SIG-M5 (cell line): ENCODE results near the gene COA1.
A peak's percentile ranks its signal among the peaks of the same experiment; 100 is the strongest.
"Not testable (repeated sequence)": the region's sequence is repeated elsewhere in the genome, so short reads cannot be mapped to it uniquely, and the experiment has no call there.

Experiments used
- DNase-seq: peaks from one replicate; lab custom pipeline; 2025; lab: John Stamatoyannopoulos, UW

COA1 gene, protein sequence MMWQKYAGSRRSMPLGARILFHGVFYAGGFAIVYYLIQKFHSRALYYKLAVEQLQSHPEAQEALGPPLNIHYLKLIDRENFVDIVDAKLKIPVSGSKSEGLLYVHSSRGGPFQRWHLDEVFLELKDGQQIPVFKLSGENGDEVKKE

DNA sequence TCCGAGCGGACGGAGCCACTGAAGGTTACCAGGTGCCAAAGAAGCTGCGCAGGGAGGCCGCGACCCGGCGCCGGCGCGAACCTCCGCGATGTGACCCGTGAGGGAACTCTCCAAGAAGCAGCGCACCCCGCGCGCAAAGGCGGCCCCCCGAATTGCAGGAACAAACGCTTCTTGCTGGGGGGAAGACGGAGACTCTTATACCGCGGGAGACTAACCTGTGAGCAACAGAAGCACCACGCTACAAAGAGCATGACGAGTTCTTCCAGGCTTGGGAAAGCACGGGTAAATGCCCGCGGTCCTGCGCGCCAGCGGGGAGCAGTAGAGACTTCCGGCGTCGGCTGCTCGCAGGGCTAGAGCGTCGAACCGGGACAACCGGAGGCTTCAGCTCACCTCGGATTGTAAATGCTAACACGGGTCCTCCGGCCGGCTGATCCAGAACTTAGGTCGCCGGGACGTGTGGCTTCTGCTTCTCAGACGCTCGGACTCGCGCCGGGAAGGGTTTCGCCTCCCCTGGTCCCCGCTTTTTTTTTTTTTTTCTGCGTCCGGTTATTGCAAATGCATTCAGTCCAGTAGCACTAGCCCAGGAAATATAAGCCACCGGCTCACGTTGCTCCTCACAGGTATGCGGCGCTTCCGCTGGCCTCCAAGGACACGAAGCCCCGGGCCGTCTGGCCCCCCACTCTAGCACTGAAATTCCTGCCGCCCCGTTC, at the start of gene COA1:
Gene COA1 (minus strand): TSS at position 310 of the 710 bp plus-strand sequence. CDS start 80,909 bp downstream, outside the sequence.
- DNase-seq: peak; percentile 52

DNA sequence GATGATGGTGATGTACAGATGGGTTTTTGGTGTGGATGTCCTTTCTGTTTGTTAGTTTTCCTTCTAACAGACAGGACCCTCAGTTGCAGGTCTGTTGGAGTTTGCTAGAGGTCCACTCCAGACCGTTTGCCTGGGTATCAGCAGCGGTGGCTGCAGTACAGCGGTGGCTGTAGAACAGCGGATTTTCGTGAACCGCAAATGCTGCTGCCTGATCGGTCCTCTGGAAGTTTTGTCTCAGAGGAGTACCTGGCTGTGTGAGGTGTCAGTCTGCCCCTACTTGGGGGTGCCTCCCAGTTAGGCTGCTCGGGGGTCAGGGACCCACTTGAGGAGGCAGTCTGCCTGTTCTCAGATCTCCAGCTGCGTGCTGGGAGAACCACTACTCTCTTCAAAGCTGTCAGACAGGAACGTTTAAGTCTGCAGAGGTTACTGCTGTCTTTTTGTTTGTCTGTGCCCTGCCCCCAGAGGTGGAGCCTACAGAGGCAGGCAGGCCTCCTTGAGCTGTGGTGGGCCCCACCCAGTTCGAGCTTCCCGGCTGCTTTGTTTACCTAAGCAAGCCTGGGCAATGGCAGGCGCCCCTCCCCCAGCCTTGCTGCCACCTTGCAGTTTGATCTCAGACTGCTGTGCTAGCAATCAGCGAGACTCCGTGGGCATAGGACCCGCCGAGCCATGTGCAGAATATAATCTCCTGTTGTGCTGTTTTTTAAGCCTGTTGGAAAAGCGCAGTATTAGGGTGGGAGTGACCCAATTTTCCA, 49.1 kb upstream of the COA1 start:
- DNase-seq: not testable (repeated sequence)

DNA sequence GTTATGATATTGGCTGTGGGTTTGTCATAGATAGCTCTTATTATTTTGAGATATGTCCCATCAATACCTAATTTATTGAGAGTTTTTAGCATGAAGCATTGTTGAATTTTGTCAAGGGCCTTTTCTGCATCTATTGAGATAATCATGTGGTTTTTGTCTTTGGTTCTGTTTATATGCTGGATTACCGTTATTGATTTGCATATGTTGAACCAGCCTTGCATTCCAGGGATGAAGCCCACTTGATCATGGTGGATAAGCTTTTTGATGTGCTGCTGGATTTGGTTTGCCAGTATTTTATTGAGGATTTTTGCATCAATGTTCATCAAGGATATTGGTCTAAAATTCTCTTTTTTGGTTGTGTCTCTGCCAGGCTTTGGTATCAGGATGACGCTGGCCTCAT, 45.9 kb upstream of the COA1 start:
- DNase-seq: not testable (repeated sequence)

DNA sequence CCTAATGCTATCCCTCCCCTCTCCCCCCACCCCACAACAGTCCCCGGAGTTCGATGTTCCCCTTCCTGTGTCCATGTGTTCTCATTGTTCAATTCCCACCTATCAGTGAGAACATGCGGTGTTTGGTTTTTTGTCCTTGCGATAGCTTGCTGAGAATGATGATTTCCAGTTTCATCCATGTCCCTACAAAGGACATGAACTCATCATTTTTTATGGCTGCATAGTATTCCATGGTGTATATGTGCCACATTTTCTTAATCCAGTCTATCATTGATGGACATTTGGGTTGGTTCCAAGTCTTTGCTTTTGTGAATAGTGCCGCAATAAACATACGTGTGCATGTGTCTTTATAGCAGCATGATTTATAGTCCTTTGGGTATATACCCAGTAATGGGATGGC, 43.9 kb upstream of the COA1 start:
- DNase-seq: not testable (repeated sequence)

DNA sequence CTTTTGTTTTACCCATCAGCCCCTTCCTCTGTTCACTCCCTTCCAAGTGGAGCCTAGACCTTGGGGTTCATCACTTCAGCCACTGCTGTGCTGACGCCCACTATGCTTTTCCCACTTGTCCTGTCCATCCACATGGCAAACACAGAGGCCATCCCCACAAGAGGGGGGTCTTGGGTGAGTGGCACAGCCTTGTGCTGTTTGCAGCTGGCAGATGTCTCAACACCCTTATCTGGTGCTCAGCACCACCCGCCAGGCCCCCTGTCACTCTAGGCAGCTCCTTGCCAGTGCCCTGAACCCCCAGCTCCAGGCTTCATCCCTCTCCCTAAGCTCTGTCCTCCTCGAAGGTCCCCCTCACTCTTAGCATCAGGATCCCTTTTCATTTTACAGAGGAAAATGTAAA, 42.2 kb upstream of the COA1 start:
- DNase-seq: no peak

DNA sequence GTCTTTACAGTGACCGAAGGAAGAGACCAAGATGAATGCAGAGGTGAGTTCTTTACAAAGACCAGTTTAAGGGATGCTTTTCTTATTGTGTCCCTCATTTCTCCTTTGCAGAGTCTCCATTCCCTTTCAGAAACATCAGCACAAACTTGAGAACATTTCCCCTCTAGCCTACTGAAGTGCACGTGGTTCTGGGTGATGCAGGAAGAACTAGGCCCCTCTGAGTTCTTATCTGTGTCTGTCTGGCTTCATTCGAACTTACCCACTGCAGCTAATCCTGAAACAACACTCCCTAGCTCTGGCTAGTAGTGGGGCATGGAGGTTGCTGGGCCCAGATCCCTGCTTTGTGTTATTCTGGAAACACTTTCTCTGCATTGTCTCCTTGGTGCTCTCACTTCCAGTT, 41.8 kb upstream of the COA1 start:
- DNase-seq: no peak

DNA sequence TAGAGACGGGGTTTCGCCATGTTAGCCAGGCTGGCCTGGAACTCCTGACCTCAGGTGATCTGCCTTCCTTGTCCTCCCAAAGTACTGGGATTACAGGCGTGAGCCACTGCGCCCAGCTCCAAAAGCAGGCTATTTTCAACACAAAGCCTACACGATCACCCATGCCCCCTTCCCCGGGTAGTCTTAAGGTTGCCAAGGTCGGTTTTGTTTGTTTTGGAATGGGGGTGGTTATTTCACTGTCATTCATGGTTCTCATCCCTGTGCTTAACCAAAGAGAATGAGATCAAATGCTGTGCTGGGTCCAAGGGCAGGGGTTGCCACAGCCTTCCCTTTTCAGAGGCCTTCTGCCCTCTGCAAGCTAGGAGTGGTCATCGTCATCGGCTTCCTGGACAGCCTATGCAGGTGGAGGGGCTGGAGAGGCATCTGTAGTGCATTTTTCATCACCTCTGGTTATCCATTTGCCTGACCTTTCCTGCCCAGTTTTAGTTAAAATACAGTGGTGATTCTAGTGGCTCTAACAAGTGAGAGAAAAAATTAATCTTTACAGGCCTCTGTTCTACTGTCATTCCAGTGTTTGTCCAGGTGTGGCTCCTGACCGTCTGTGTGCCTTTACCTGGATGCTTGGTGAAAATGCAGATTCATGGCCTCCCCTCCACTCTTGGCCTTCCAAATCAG, 40.6 kb upstream of the COA1 start:
- DNase-seq: no peak

DNA sequence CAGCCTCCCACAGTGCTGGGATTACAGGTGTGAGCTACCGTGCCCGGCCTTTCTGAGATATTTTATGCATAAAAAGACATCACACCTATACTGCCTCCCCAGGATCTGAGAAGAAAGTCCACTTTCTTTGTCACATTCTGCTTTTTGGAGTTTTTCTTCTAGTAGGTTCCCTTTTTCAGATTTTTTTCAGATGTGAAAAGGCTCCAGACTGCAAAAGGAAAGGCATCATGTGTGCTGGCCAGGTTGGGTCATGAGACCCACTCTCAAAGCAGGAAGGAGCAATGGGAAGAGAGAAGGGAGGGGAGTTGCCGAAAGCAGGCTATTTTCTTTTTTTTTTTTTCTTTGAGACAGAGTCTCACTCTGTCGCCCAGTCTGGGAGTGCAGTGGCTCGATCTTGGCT, 40.0 kb upstream of the COA1 start:
- no peak for DNase-seq

DNA sequence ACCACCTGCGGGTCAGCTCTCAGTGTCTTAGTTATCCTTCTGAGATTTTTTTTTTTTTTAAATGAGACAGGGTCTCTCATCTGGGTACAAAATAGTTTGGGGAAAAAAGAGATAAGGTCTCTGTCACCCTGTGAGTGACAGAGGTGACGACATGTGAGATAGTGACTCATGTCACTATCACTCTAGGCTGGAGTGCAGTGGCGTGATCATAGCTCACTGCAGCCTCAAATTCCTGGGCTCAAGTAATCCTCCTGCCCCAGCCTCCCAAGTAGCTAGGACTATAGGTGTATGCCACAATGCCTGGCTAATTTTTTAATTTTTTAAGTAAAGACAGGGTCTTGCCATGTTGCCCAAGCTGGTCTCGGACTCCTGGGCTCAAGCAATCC, 39.6 kb upstream of the COA1 start:
- DNase-seq: no peak

DNA sequence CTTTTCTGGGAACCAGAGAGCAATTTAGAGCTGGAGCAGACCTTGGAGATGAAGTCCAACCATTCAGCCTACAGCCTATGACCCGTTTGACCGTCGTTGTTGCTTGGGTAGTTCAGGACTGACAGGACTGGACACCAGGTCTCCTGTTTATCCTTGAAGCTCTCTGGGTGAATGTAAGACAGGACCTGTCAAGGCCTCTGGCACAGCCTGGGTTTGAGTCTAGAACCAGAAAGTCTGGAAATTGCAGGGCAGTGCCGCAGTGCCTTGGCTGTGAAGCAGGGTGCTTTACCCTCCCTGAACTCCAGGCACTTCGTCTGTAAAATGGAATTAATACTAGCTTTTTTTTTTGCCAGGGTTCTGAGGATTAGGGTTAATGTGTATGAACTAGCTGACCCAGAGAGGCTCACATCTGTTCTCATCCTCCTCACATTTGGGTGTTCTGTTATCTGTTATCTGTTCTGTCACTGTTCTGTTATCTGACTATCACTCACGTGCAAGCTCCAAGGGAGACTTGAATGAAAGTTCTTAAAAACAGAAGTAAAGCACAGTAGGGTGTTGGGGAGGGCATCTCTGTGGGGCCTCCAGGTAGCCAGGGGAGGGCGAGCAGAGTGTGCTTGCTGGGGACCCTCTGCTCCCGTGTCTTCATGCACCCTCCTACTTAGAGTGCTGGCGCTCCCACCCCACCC, 39.0 kb upstream of the COA1 start:
- DNase-seq: no peak

DNA sequence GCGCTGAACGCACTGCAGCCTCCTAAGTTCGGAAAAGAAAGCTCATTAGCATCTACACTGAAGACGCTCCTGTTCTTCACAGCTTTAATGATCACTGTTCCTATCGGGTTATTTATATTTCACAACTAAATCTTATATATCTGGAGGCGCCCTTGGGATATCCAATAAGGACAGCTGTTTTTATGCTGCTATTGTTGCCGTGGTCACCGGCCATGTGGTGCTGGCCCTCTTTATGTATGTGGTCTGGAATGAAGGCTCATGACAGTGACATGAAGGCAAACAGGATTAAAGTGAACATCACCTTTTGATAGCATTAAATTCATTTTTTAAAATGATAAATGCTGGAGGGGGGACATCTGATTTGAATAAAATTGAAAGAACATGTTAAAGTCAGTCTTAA, 38.0 kb upstream of the COA1 start:
- no peak for DNase-seq

DNA sequence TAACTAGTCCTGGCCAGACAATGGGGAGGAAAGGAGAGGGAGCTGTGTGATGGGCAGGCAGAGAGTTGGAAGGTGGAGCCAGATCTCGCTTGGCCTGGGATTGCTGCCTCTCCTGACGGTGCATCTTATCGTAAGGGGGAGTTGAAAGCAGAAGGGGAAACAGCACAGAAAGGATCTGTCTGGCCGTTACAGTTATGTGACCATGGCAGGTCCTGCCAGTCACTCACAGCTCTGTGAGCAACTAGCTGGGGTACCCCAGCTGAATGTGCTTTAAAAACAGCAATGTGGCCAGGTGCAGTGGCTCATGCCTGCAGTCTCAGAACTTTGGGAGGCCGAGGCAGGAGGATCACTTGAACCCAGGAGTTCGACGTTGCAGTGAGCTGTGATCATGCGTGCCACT, 37.2 kb upstream of the COA1 start:
- DNase-seq: no peak

DNA sequence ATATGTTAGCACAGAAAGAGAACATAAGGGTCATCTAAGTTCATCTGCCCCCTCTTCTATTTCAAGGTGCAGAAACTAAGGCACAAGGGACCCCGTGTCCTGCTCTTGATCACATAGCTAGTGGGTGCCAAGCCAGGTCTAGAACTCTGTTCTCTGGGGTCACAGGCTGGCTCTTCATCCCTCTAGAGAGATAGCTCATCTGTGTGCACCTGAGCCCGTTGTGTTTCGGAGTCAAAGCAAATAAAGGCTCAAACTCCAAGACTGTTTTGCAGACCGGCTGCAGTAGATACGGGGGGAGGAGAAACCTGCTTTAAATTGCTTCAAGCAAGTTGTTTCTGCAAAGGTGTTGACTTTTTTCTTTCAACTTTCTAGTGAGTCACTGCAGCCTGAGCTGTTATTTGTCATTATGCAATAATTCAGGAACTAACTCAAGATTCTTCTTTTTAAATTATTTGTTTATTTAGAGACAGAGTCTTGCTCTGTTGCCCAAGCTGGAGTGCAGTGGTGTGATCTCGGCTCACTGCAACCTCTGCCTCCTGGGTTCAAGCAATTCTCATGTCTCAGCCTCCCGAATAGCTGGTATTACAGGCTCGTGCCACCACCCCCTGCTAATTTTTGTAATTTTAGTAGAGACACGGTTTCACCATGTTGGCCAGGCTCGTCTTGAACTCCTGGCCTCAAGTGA, 35.6 kb upstream of the COA1 start:
- no peak for DNase-seq

DNA sequence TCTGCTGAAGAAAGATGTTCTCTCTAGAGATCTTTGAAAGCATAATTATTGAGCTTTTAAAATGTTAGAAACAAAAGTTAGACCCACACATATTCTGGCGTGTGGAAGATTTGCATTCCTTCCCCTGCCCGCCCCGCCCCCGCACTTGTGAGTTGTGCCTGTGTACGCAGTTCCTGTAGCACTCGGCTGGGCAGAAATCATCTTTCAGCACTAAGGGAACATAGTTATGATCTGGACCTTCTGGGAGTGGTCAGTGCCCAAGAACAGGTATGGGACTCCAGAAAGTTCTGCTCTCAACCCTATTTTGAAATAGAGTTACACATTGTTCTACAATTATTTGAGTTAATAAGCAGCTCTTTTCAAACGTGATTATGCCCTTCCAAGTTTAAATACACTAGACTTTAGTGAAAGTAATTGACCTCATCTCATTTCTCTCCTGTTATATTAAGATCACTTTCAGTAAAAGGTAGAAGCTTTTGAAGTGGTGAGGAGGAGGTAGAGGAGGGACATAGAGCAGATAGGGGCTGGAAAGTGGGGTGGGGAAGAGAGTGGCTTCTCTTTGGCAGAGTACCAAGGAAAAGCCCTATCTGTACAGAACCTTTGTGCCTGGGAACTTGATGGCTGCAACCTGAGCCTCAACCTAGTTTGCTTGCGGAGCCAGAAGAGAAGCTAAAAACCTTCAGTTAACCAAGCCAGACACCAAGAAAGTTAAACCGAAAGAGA, 34.9 kb upstream of the COA1 start:
- no peak for DNase-seq

DNA sequence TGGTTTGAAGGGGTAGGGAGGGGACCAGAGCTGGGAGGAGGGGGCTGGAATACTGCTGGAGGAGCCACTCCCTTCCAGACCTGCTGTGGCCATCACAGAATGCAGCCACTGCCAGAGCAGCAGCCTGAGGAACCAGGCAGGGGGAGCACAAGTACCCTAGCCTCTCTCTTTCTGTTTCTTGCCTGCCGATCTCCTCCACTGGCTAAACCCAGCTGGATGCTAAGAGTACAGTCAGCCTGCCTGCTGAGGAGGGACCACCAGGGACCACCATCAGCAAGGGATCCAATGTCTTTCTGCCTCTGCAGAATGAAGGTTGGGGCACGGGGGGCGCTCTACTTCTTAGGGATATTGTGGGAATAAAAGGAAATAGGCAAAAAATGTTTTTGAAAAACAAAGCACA, 33.9 kb upstream of the COA1 start:
- DNase-seq: no peak

DNA sequence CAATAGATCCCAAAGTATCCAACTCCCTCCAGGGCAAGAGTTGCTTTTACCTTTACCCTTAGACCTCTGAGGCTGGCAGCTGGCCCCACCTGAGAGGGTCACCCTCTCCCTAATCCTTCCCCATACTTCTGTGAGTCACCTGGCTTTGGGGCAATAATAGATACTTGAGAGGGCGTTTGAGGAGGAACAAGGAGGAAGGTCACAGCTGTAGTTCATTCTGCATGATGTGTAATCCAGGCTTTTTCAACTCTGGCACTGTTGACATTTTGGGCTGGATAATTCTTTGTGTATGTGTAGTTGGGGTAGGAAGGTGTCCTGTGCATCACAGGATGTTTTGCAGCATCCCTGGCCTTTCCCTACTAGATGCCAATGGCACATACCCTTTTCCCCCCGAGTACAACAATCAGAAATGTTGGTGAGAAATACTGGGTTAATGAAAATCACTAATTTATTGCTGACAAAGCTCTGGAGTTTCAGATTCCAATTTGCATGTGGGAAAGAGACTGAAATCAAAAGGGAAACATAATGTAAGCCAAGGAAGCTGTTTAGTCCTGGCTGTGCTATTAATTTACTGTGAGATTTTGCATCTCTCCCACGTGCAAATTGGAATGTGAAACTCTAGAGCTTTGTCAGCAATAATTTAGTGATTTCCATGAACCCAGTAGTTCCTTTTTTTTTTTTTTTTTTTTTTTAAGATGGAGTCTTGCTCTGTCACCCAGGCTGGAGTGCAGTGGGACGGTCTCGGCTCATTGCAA, 32.8 kb upstream of the COA1 start:
- DNase-seq: no peak

DNA sequence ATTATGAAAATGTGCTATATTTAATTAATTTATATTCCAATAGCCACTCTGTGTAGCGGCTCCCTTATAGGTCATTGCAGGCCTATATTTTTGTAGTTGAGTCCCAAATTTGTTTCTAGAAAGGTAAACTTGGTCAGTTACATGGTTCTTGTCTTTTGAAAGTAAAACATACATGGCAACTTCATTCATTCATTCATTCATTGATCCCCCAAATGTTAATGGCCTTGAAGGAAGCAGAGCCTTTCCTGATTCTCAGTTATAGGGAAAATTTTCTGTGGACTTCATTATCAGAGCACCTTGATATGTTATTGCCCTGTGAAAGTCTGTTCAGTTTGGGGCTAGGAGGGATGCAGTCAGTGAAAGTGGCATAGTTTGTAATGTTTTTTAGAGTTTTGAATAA, 32.1 kb upstream of the COA1 start:
- DNase-seq: no peak

DNA sequence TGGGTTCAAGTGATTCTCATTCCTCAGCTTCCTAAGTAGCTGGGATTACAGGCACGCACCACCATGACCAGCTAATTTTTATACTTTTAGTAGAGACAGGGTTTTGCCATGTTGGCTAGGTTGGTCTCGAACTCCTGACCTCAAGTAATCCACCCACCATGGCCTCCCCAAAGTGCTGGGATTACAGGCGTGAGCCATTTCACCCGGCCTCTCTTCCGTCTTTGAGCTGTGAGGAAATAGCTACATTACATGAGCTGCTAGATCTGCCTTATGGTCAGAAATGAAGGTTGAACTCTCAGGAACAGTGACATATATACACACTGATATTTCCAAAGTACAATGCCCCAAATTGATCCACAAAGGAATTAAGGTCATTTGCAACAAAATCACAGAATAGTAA, 31.5 kb upstream of the COA1 start:
- DNase-seq: no peak

DNA sequence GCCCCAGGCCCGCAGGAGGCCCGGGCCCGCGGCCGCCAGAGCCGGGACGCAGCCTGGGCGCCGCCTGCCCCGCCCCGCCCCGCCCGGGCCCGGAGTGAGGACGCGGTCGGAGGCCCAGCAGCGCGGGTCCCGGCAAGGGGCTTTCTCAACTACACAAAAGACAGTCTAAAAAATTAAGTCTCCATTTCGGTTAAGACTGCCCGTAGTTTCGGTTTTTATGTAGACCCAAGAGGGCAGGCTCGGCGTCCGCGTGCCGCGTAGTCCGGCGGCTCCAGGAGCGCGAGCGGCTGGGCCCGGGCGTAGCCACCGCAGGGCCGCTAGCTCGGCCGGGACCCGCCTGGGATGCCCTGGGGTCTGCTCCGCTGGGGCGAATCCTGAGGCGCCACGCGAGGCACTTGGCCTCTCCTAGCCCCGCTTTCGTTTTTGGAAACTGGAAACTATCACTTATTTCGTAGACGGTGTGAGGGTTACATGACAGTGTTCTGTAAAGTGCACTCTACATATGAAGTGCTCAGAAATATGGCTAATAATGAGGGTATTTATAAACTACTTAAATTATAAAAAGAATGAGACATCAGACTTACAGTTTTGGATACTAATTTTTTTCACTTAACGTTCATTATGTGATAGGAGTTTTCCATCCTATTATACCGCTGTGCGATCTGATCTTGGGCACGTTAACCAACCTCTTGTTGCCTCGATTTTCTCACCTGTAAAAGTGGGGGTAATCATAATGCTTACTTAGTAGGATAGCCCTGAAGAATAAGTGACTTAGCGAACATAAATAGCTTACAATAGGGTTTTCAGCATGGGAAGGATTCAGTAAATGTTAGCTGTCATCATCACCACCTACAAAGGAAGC, 29.7 kb upstream of the COA1 start:
- no peak for DNase-seq
